ENCODE data around the gene USP20. TPM values are rescaled to one million over a fixed set of nuclear protein-coding genes. Genes with fewer than 3 reads are reported as not detected.
A peak's percentile ranks its signal among the peaks of the same experiment; 100 is the strongest.

Gene USP20
- total RNA-seq, 1 experiment from 2014 or later = 10.2 TPM

- peaks cover 4% of the 10 kb centered on the region; the same call in 1 of the 2 replicates for H3K36me3 ChIP-seq
These were observed 43.0 kb downstream of the USP20 start for GRCh38 chr9:129878291-129878690.

GRCh38 chr9:129879103-129879699 is 43.9 kb downstream of the USP20 start:
- H3K36me3 ChIP-seq = peaks cover 9% of the 10 kb centered on the region; the same call in 1 of the 2 replicates
- H3K27me3 ChIP-seq = no peaks in the 10 kb centered on the region
- no peak for DNase-seq
- no peaks in the 10 kb centered on the region for H3K9me3 ChIP-seq
- H3K4me3 ChIP-seq = no peak overlapping the region

More at GRCh38 chr9:129878291-129878690, 43.0 kb downstream of the USP20 start:
- no peak overlapping the region for H3K4me3 ChIP-seq
- no peaks in the 10 kb centered on the region for H3K27me3 ChIP-seq
- DNase-seq = no peak
- H3K9me3 ChIP-seq = no peaks in the 10 kb centered on the region

- no peaks in the 10 kb centered on the region for H3K27me3 ChIP-seq
- no peak for DNase-seq
- no peak overlapping the region for H3K4me3 ChIP-seq
- H3K9me3 ChIP-seq = no peaks in the 10 kb centered on the region
- peaks cover 9% of the 10 kb centered on the region; the same call in 1 of the 2 replicates for H3K36me3 ChIP-seq
These were observed 44.9 kb downstream of the USP20 start for GRCh38 chr9:129879991-129880653.

GRCh38 chr9:129880654-129881546 is 45.6 kb downstream of the USP20 start:
- Histone ChIP-seq H3K4me3 (no peak overlapping the region), H3K36me3 (peaks cover 9% of the 10 kb centered on the region; the same call in 1 of the 2 replicates), H3K27me3 (no peaks in the 10 kb centered on the region), H3K9me3 (no peaks in the 10 kb centered on the region)
- no peak for DNase-seq

- Histone ChIP-seq H3K9me3 (no peaks in the 10 kb centered on the region), H3K36me3 (peaks cover 9% of the 10 kb centered on the region; the same call in 1 of the 2 replicates), H3K4me3 (no peak overlapping the region), H3K27me3 (no peaks in the 10 kb centered on the region)
- no peak for DNase-seq
These were observed 46.5 kb downstream of the USP20 start for GRCh38 chr9:129881547-129882324.

- no peak overlapping the region for H3K4me3 ChIP-seq
- H3K9me3 ChIP-seq = no peaks in the 10 kb centered on the region
- peaks cover 12% of the 10 kb centered on the region; the same call in 1 of the 2 replicates for H3K36me3 ChIP-seq
- DNase-seq = no peak
- no peaks in the 10 kb centered on the region for H3K27me3 ChIP-seq
These were observed 49.2 kb downstream of the USP20 start for GRCh38 chr9:129884220-129885017.

- H3K9me3 ChIP-seq = no peaks in the 10 kb centered on the region
- H3K4me3 ChIP-seq = no peak overlapping the region
- H3K36me3 ChIP-seq = peaks cover 17% of the 10 kb centered on the region
- H3K27me3 ChIP-seq = no peaks in the 10 kb centered on the region
- DNase-seq = no peak
These were observed 49.9 kb downstream of the USP20 start for GRCh38 chr9:129885018-129885669.

GRCh38 chr9:129885670-129886106 is 50.4 kb downstream of the USP20 start:
- peaks cover 14% of the 10 kb centered on the region for H3K36me3 ChIP-seq
- no peak overlapping the region for H3K4me3 ChIP-seq
- no peaks in the 10 kb centered on the region for H3K9me3 ChIP-seq
- no peaks in the 10 kb centered on the region for H3K27me3 ChIP-seq
- peak; percentile 94 for DNase-seq

GRCh38 chr9:129886226-129887174 is 51.2 kb downstream of the USP20 start:
- DNase-seq = no peak

GRCh38 chr9:129887334-129888292 is 52.4 kb downstream of the USP20 start:
- no peak for DNase-seq
- H3K27me3 ChIP-seq = no peaks in the 10 kb centered on the region
- H3K36me3 ChIP-seq = peaks cover 16% of the 10 kb centered on the region
- H3K4me3 ChIP-seq = no peak overlapping the region
- H3K9me3 ChIP-seq = no peaks in the 10 kb centered on the region

More at GRCh38 chr9:129886226-129887174, 51.2 kb downstream of the USP20 start:
- no peak overlapping the region for H3K4me3 ChIP-seq
- peaks cover 16% of the 10 kb centered on the region for H3K36me3 ChIP-seq
- H3K9me3 ChIP-seq = no peaks in the 10 kb centered on the region
- no peaks in the 10 kb centered on the region for H3K27me3 ChIP-seq

- no peak for DNase-seq
- no peaks in the 10 kb centered on the region for H3K9me3 ChIP-seq
These were observed 53.2 kb downstream of the USP20 start for GRCh38 chr9:129888293-129889121.

GRCh38 chr9:129889122-129889940 is 54.1 kb downstream of the USP20 start:
- DNase-seq = no peak
- Histone ChIP-seq H3K4me3 (no peak overlapping the region), H3K9me3 (no peaks in the 10 kb centered on the region), H3K27me3 (no peaks in the 10 kb centered on the region), H3K36me3 (peaks cover 13% of the 10 kb centered on the region)

More at GRCh38 chr9:129888293-129889121, 53.2 kb downstream of the USP20 start:
- Histone ChIP-seq H3K36me3 (peaks cover 18% of the 10 kb centered on the region), H3K27me3 (no peaks in the 10 kb centered on the region), H3K4me3 (no peak overlapping the region)

Measured in MG63 (cell line).